Activated CD4-positive, alpha-beta memory T cell treated with anti-CD3 and anti-CD28 coated beads for 36 hours (primary cell): Measurements from ENCODE around the gene RTP5. TPM values are rescaled to one million over a fixed set of nuclear protein-coding genes. Genes with fewer than 3 reads are reported as not detected.

ENCODE experiments used
- CTCF ChIA-PET: fragments of 350-600 bp; sonication (Branson Sonifier 250); formaldehyde crosslinking; loops from one replicate; lab custom pipeline; 2021; ENCODE audit warnings: antibody characterized with exemption, inconsistent platforms; lab: Charles Lee
- POLR2A ChIA-PET: fragments of 350-600 bp; sonication (Branson Sonifier 250); formaldehyde crosslinking; loops from one replicate; lab custom pipeline; 2021; ENCODE audit warnings: antibody characterized with exemption; lab: Charles Lee
- DNase-seq: peaks from one replicate; pipeline ENCODE4 v3.0.0-alpha.2; 2020
- H3K27ac Mint-ChIP-seq: one replicate; pipeline ENCODE4 v1.8.0; 2021; ENCODE audit warnings: mixed read lengths
- H3K27me3 Mint-ChIP-seq: one replicate; pipeline ENCODE4 v1.8.0; 2021; ENCODE audit warnings: mixed read lengths
- H3K36me3 Mint-ChIP-seq: one replicate; pipeline ENCODE4 v1.8.0; 2021; ENCODE audit warnings: mixed read lengths
- H3K4me1 Mint-ChIP-seq: one replicate; pipeline ENCODE4 v1.8.0; 2021; ENCODE audit warnings: low read depth, mixed read lengths
- H3K4me3 Mint-ChIP-seq: one replicate; pipeline ENCODE4 v1.8.0; 2021; ENCODE audit warnings: mild to moderate bottlenecking, mixed read lengths
- H3K9me3 Mint-ChIP-seq: one replicate; pipeline ENCODE4 v1.8.0; 2021; ENCODE audit warnings: mixed read lengths
- intact Hi-C: fragments of 100-400 bp; cut with micrococcal nuclease; formaldehyde crosslinking; loops from one replicate; pipeline ENCODE4 v1.15.1; 2023
- total RNA-seq, 2 experiments: library from RNA; stranded (reverse); gene quantifications; one replicate each; pipeline ENCODE4 v1.2.3, GENCODE V29; 2021

The RTP5 gene
- total RNA-seq, 2 experiments from 2014 or later: 0.10 to 0.12 TPM

GRCh38 chr2:241894681-241895426, 25.3 kb downstream of the RTP5 start:
- H3K27ac Mint-ChIP-seq: no peak overlapping the region
- peaks cover 4% of the 10 kb centered on the region for H3K4me1 Mint-ChIP-seq
- intact Hi-C loops: no loop called here
- ChIA-PET POLR2A (no interaction called here), CTCF (no interaction called here)
- no peak overlapping the region for H3K4me3 Mint-ChIP-seq
- peaks cover 3% of the 10 kb centered on the region for H3K9me3 Mint-ChIP-seq
- peak; percentile 5 for DNase-seq
- peaks cover 14% of the 10 kb centered on the region for H3K36me3 Mint-ChIP-seq
- H3K27me3 Mint-ChIP-seq: peaks cover 2% of the 10 kb centered on the region

DNA sequence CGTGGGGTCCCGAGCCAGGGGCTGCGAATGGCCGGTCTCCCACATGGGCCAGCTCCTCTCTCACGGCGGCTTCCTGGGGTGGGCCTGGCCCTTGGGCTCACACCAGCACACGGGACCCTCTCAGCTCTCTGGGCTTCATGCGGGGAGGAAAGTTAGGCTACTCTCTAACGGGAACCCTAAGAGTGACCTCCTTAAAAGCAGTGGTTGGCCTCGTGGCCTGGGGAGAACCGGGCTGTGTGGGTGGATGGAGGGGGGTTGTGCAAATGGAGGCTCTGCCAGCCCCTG, 25.8 kb downstream of the RTP5 start:
- Mint-ChIP-seq H3K27me3 (peaks cover 2% of the 10 kb centered on the region), H3K27ac (no peak overlapping the region), H3K4me3 (no peak overlapping the region), H3K9me3 (peaks cover 3% of the 10 kb centered on the region), H3K36me3 (peaks cover 14% of the 10 kb centered on the region), H3K4me1 (peaks cover 4% of the 10 kb centered on the region)
- no peak for DNase-seq
- intact Hi-C loops: no loop called here
- CTCF ChIA-PET: no interaction called here
- POLR2A ChIA-PET: no interaction called here

DNA sequence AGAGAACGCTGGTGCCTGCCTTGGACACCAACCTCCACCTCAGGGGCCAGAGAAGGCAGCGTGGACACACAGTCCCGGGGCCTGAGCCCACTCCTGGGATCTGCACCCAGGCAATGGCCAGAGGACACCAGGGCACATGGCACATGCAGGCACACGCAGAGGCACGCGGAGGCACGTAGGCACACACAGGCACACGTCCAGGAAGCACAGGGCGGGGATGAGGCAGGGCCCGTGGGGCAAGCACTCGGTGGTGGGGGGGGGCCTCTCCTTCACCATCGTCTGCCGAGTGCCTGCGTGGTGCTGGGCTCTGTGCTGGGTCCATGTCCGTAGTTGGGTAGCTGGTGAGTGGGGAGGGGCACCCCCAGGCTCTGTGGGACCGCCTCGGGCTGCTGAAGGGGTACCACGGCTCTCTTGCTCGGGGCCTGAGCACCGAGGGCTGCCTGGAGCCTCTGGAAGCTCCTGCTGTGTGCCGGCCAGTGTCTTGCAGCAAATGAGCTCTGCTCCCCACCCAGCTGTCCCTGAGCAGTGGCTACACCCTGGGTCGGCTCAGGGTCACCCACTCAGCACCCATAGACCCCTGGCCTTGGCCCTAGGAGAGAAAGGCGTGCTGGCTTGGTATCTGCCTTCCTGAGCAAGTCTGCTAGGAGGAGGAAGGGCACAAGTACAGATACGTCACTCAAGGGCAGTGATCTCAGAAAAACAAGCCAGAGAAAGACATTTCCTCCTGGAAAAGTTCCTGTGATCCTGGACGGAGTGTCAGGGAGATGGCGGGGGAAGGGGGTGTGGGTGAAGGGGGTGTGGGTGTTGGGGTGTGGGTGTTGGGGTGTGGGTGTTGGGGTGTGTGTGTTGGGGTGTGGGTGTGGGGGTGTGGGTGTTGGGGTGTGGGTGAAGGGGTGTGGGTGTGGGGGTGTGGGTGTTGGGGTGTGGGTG, 26.4 kb downstream of the RTP5 start:
- ChIA-PET CTCF (no interaction called here), POLR2A (no interaction called here)
- Mint-ChIP-seq H3K9me3 (peaks cover 3% of the 10 kb centered on the region), H3K27ac (peak overlapping the region; percentile 94), H3K4me1 (peaks cover 4% of the 10 kb centered on the region), H3K36me3 (peaks cover 16% of the 10 kb centered on the region), H3K4me3 (peak overlapping the region; percentile 68), H3K27me3 (peaks cover 2% of the 10 kb centered on the region)
- DNase-seq: peak; percentile 22
- intact Hi-C loops: no loop called here

DNA sequence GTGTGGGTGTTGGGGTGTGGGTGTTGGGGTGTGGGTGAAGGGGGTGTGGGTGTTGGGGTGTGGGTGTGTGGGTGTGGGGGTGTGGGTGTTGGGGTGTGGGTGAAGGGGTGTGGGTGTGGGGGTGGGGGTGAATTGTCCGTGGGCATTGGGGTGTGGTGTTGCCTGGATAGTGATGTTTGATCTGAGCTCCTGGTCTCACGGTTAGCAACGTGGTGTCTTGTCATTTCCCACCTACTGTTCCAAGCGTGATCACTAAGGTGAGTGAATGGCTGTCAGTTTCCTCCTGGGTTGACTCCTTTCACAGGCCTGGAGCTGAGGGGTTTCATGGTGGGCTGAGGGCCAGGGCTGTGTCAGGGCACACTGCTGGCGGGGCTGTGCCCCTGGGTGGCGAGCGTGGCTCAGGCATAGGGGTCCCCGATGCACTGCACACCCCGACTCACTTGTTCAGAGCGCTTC, 27.2 kb downstream of the RTP5 start:
- Mint-ChIP-seq H3K4me3 (no peak overlapping the region), H3K27ac (peak overlapping the region; percentile 38), H3K36me3 (peaks cover 19% of the 10 kb centered on the region), H3K27me3 (peaks cover 2% of the 10 kb centered on the region), H3K4me1 (peaks cover 4% of the 10 kb centered on the region), H3K9me3 (peaks cover 3% of the 10 kb centered on the region)
- DNase-seq: no peak
- intact Hi-C loops: no loop called here
- CTCF ChIA-PET: no interaction called here
- POLR2A ChIA-PET: no interaction called here

DNA sequence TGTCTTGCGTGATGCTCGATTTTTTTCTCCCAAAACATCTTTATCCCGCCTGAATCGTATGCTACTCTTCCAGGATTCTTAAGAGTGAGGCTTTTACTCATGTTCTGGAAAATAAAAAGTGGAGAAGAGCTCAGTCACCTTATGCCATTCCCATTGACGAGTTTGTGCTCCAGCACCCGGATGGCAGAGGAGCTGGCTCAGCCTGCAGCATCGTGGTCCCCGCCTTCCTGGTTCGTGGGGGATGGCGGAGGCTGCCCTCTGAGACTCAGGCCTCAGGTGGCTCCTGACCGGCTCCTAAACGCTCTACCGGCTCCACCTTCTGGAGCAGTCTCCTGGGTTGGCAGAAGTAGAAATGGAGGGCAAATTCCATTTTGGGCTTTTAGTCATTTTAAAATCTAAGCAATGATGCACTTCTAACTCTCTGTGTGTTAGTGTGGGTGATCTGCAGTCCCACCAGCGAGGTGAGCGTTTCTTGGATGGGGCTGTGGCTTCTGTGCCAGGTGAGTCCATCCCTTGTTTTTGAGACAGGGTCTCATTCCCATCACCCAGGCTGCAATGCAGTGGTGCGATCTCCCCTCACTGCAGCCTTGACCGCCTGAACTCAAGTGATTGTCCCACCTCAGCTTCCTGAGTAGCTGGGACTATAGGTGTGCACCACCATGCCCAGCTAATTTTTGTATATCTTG, 27.8 kb downstream of the RTP5 start:
- CTCF ChIA-PET: no interaction called here

GRCh38 chr2:241898463-241899270, 29.1 kb downstream of the RTP5 start:
- no peak for DNase-seq
- POLR2A ChIA-PET: no interaction called here
- Mint-ChIP-seq H3K4me1 (peaks cover 4% of the 10 kb centered on the region), H3K4me3 (no peak overlapping the region), H3K9me3 (peaks cover 3% of the 10 kb centered on the region), H3K27me3 (peaks cover 2% of the 10 kb centered on the region), H3K36me3 (peaks cover 19% of the 10 kb centered on the region), H3K27ac (no peak overlapping the region)
- intact Hi-C loops: no loop called here
- CTCF ChIA-PET: no interaction called here

More for the DNA sequence above, 27.8 kb downstream of the RTP5 start:
- peak overlapping the region; percentile 66 for H3K27ac Mint-ChIP-seq
- peak overlapping the region; percentile 12 for H3K4me3 Mint-ChIP-seq
- no peak for DNase-seq
- H3K9me3 Mint-ChIP-seq: peaks cover 3% of the 10 kb centered on the region
- intact Hi-C loops: no loop called here
- POLR2A ChIA-PET: no interaction called here
- peaks cover 4% of the 10 kb centered on the region for H3K4me1 Mint-ChIP-seq
- H3K36me3 Mint-ChIP-seq: peaks cover 19% of the 10 kb centered on the region
- H3K27me3 Mint-ChIP-seq: peaks cover 2% of the 10 kb centered on the region

DNA sequence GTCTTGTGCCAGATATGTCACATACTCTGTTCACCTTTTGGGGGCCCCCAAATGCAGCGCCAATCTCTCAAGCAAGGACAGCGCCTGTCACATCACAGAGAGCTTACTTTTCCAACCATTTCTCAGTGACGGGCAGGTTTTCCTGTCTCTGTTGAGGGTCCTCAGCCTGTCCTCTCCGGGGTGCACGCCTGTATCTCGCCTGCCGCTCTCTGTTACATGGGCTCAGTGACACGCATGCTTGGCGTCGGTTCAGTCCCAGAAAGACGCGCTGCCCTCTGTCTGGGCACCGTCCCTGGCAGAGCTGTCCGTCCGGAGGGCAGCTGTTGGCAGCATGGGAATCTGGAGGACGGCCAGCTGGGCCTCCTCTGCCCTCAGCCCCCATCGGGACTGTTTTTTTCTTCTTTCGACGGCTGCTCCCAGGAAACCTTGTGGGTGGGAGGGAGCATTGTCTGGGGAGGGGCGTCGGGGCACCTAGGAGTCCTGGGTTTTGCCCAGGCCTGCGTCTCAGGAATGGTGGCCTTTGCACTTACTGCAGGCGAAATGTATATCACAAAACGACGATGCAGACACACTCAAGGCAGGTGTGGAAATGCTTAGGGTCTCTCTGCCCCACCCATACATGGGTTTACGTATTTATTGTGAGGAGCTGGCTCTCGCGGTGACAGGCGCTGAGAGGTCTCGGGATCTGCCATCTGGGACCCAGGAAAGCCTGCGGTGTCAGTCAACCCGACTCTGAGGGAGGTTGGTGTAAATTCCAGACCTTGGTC, 30.9 kb downstream of the RTP5 start:
- peaks cover 18% of the 10 kb centered on the region for H3K36me3 Mint-ChIP-seq
- DNase-seq: no peak
- ChIA-PET CTCF (no interaction called here), POLR2A (no interaction called here)
- H3K4me3 Mint-ChIP-seq: no peak overlapping the region
- peaks cover 4% of the 10 kb centered on the region for H3K4me1 Mint-ChIP-seq
- H3K27me3 Mint-ChIP-seq: peaks cover 2% of the 10 kb centered on the region
- H3K9me3 Mint-ChIP-seq: peaks cover 3% of the 10 kb centered on the region
- H3K27ac Mint-ChIP-seq: no peak overlapping the region
- intact Hi-C loops: no loop called here

DNA sequence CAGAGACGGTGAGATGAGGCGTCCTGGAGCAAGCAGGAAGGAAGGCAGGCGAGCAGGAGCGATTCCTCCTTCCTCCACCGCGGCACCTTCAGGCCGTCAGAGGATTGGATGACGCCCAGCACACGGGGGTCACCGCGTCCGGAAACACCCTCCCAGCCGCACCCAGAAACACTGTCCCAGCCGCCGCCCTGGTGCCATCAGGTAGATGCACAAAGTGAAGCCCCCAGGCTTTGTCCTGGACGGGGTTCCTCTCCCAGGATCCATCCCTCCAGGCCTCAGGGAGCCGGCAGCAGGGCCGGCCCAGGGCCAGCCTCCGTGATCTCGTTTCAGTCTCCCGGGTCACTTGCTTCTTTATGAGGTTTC, 31.5 kb downstream of the RTP5 start:
- intact Hi-C loops: no loop called here
- Mint-ChIP-seq H3K27ac (no peak overlapping the region), H3K9me3 (peaks cover 3% of the 10 kb centered on the region), H3K27me3 (peaks cover 2% of the 10 kb centered on the region), H3K4me1 (peaks cover 2% of the 10 kb centered on the region), H3K36me3 (peaks cover 15% of the 10 kb centered on the region), H3K4me3 (no peak overlapping the region)
- ChIA-PET POLR2A (no interaction called here), CTCF (no interaction called here)
- no peak for DNase-seq

- intact Hi-C loops: no loop called here
- Mint-ChIP-seq H3K9me3 (no peaks in the 10 kb centered on the region), H3K27ac (no peak overlapping the region), H3K27me3 (no peaks in the 10 kb centered on the region), H3K4me1 (no peaks in the 10 kb centered on the region), H3K36me3 (peaks cover 13% of the 10 kb centered on the region), H3K4me3 (no peak overlapping the region)
- no peak for DNase-seq
- ChIA-PET POLR2A (no interaction called here), CTCF (no interaction called here)
Measured at GRCh38 chr2:241901500-241902351, 32.2 kb downstream of the RTP5 start.

DNA sequence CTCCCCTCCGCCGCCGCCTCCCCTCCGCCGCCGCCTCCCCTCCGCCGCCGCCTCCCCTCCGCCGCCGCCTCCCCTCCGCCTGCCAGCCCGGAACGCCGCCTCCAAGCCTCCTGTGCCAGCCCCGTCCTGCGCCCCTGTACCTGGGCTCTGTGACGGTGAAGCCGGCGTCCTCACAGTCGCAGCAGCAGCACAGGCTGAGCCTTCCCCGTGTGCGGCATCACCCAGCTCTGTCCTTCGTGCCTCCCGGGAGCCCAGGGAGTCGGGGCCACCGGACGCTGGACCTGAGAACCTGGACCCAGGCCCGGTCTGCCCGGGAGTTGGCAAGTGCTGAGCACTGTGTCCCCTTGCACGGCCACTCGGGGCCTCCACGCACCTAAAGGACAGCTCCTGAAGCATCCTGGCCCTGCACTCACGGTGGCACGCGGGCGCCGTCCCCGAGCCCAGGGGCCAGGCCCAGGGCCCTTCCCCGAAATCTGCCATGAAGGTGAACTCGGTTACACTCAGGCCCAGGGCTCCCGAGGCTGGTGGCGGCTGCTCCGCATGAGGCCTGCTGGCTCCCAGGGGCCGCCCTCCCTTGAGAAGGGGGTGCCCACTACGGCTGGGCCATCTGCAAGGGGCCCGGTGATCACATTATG, 32.9 kb downstream of the RTP5 start:
- ChIA-PET POLR2A (no interaction called here), CTCF (no interaction called here)
- H3K4me3 Mint-ChIP-seq: no peak overlapping the region
- H3K4me1 Mint-ChIP-seq: no peaks in the 10 kb centered on the region
- DNase-seq: no peak
- no peaks in the 10 kb centered on the region for H3K9me3 Mint-ChIP-seq
- H3K27me3 Mint-ChIP-seq: no peaks in the 10 kb centered on the region
- H3K27ac Mint-ChIP-seq: no peak overlapping the region
- H3K36me3 Mint-ChIP-seq: peaks cover 7% of the 10 kb centered on the region
- intact Hi-C loops: no loop called here
